GM18861 (cell line): ENCODE data around the gene DNAJC27.

Experiments
- ATAC-seq: cut with Tn5 transposase; IDR thresholded peaks from one replicate; pipeline ENCODE4 v1.9.1; 2021; ENCODE audit not compliant: unreplicated experiment

DNAJC27 gene

DNA sequence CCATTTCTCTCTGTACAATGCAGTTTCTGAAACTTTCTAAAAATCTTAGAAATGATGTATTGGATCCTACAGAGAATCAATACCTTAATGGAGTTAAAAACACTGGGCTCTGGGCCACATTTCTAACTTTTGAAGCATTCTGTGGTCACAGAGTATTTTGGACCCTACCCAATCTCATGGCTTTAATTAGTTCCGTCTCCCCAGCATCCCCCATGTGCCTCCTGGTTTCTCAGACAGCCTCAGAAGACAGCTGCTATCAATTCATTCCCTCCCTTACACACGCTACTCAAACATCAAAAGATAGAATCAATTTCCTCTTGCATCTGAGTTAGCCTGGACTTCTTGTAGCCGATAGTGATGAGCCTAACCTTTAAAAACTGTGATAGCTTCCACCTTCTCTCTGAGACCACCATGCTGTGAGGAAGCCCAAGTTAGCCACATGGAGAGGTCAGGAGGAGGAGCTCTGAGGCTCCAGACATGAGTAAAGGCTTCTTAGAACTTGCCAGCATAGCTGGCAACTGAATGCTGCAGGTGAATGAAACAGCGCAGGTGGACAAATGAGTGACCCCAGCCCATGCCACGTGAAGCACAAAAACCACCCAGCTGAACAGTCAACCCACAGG is 62.1 kb downstream of the DNAJC27 start:
- ATAC-seq = no peak

- ATAC-seq = no peak
These were observed 63.3 kb downstream of the DNAJC27 start for GRCh38 chr2:24908461-24908901.

DNA sequence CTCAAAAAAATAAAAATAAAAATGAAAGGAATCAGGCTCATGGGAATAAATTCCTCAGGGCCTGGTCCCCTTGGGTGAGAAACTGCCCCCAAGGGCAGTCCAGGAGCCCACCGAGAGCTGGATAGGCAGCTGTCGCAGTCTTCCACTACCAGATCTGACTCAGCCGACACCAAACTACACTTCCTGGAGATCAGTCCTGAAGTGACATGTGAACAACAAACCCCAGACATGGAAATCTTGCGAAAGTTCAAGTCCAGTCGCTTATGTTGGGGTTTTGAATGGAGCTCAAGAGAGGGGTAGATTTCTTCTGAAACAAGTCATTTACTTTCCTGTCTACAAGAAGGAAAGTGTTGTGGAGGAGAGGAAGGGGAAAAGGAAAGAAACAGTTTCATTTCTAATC is 64.6 kb downstream of the DNAJC27 start:
- ATAC-seq = no peak

GRCh38 chr2:24906466-24906865 is 65.3 kb downstream of the DNAJC27 start:
- no peak for ATAC-seq

GRCh38 chr2:24903161-24904103 is 68.3 kb downstream of the DNAJC27 start:
- no peak for ATAC-seq

- ATAC-seq = no peak
These were observed 72.3 kb downstream of the DNAJC27 start for GRCh38 chr2:24899361-24899910.

GRCh38 chr2:24898122-24899109 is 73.3 kb downstream of the DNAJC27 start:
- ATAC-seq = no peak

DNA sequence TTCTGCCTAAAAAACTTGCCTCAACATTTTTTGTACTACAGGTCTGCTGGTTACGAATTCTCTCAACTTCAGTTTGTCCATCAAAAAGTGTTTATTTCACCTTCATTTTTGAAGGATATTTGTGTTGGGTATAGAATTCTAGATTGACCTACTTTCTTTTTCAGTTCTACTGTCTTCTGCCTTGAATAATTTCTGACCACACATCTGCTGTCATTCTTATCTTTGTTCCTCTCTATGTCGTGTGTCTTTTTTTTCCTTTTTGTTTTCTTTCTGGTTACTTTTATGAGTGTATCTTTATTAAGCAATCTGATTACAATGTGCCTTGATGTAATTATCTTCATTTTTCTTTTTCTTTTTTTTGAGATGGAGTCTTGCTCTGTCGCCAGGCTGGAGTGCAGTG is 77.0 kb downstream of the DNAJC27 start:
- ATAC-seq = no peak

DNA sequence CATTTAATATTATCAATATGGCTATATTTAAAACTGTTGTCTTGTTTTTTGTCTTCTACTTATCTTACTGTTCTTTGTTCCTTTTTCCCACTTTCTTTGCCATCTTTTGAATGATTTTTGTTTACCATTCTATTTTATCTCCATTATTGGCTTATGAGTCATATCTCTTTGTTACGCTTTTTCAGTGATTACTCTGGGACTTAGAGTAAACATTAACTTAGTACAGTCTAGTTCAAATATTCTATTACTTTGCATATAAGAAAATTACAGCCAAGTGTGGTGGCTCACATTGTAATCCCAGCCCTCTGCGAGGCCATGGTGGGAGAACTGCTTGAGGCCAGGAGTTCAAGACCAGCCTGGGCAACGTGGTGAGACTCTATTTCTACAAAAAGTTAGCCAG is 77.8 kb downstream of the DNAJC27 start:
- no peak for ATAC-seq
